ENCODE measurements around the gene ARHGAP22.

Gene ARHGAP22

DNA sequence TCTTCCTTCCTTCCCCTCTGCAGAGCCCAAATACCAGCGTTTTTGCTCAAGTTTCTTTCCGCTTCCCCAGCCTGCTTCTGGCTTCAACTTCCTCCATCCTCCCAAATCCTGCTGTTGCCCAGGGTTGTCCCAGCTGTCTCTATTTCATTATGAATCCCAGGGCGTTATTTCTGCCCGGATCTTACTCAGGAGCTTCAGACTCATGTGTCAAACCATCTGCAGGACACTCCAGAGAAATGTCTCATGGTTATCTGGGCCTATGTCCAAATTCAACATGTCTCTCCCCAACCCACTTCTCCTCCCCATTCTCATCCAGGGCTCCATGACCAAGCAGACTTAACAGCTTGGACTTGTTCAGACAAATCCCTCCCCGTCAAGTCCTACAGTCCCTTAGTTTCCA, 15.6 kb downstream of the ARHGAP22 start:
- no peak overlapping the region for H3K4me3 ChIP-seq (replicated peaks; ENCODE audit: insufficient read depth, low read length)
- no peak for DNase-seq (ENCODE audit: low read depth in 1 of 2, low spot score in 1 of 2)
- H3K27me3 ChIP-seq (ENCODE audit: insufficient read depth, poor library complexity, severe bottlenecking), result no peaks in the 10 kb centered on the region
- TF ChIP-seq, protein P1, sequence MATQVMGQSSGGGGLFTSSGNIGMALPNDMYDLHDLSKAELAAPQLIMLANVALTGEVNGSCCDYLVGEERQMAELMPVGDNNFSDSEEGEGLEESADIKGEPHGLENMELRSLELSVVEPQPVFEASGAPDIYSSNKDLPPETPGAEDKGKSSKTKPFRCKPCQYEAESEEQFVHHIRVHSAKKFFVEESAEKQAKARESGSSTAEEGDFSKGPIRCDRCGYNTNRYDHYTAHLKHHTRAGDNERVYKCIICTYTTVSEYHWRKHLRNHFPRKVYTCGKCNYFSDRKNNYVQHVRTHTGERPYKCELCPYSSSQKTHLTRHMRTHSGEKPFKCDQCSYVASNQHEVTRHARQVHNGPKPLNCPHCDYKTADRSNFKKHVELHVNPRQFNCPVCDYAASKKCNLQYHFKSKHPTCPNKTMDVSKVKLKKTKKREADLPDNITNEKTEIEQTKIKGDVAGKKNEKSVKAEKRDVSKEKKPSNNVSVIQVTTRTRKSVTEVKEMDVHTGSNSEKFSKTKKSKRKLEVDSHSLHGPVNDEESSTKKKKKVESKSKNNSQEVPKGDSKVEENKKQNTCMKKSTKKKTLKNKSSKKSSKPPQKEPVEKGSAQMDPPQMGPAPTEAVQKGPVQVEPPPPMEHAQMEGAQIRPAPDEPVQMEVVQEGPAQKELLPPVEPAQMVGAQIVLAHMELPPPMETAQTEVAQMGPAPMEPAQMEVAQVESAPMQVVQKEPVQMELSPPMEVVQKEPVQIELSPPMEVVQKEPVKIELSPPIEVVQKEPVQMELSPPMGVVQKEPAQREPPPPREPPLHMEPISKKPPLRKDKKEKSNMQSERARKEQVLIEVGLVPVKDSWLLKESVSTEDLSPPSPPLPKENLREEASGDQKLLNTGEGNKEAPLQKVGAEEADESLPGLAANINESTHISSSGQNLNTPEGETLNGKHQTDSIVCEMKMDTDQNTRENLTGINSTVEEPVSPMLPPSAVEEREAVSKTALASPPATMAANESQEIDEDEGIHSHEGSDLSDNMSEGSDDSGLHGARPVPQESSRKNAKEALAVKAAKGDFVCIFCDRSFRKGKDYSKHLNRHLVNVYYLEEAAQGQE (IDR thresholded peaks at IDR 0.05; ENCODE audit: insufficient replicate concordance, low read depth), result no peak
- TF ChIP-seq, protein P2, sequence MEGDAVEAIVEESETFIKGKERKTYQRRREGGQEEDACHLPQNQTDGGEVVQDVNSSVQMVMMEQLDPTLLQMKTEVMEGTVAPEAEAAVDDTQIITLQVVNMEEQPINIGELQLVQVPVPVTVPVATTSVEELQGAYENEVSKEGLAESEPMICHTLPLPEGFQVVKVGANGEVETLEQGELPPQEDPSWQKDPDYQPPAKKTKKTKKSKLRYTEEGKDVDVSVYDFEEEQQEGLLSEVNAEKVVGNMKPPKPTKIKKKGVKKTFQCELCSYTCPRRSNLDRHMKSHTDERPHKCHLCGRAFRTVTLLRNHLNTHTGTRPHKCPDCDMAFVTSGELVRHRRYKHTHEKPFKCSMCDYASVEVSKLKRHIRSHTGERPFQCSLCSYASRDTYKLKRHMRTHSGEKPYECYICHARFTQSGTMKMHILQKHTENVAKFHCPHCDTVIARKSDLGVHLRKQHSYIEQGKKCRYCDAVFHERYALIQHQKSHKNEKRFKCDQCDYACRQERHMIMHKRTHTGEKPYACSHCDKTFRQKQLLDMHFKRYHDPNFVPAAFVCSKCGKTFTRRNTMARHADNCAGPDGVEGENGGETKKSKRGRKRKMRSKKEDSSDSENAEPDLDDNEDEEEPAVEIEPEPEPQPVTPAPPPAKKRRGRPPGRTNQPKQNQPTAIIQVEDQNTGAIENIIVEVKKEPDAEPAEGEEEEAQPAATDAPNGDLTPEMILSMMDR (IDR thresholded peaks at IDR 0.05; ENCODE audit: insufficient read depth, low read length), result no peak
- no peak overlapping the region for H3K27ac ChIP-seq (replicated peaks)

DNA sequence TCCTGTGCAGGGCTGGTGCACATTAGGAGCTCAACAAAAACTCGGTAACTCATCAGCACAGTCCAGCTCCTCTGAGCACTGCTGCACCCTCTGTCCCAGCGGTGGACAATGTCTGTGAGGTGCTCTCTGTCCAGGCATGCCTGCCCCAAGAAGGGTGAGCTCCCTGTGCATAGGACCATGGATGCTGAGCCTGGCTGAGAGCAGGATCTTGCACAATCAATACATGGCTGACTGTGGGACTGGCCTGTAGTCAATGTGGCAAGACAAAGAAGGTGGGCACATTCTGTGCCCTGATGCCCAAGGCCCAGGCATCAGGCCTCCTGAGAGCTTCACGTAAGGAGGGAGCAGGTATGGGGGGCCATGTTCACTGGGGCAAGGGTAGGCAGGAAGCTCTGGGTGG, 17.1 kb downstream of the ARHGAP22 start:
- Histone ChIP-seq H3K4me3 (replicated peaks; ENCODE audit: insufficient read depth, low read length) (no peak overlapping the region), H3K27me3 (ENCODE audit: insufficient read depth, poor library complexity, severe bottlenecking) (no peaks in the 10 kb centered on the region), H3K27ac (replicated peaks) (no peak overlapping the region)
- DNase-seq (ENCODE audit: low read depth in 1 of 2, low spot score in 1 of 2), result no peak
- no peak for TF ChIP-seq SPI1 (IDR thresholded peaks at IDR 0.05; ENCODE audit: borderline replicate concordance, low read depth)
- TF ChIP-seq POLR2AphosphoS5 (IDR thresholded peaks at IDR 0.05; ENCODE audit: low read depth), result no peak
- TF ChIP-seq GABPA (IDR thresholded peaks at IDR 0.05; ENCODE audit: low read depth), result no peak
- TF ChIP-seq, protein P1 (IDR thresholded peaks at IDR 0.05; ENCODE audit: insufficient replicate concordance, low read depth), result no peak
- TF ChIP-seq, protein P2 (IDR thresholded peaks at IDR 0.05; ENCODE audit: insufficient read depth, low read length), result no peak

DNA sequence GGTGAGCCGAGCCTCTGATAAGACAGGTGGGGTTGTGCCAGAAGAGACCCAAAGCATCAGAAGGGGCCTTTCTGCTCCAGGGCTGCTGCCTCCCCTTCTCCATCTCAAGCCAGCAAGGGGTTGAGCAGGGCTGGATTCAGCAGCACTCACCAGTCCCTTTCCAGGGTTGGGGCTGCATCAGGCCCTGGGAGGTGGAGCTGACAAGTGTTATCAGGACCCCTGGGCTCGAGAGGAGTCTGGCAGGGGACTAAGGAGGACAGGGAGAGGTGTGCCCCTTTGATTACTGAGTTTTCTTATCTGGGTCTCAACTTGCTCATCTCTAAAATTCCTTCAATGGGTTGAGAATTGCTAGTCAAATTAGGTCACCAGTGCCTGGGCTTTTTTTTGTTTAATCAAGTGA, 17.8 kb downstream of the ARHGAP22 start:
- no peak for DNase-seq (ENCODE audit: low read depth in 1 of 2, low spot score in 1 of 2)
- no peaks in the 10 kb centered on the region for H3K27me3 ChIP-seq (ENCODE audit: insufficient read depth, poor library complexity, severe bottlenecking)
- no peak overlapping the region for H3K27ac ChIP-seq (replicated peaks)
- no peak for TF ChIP-seq POLR2AphosphoS5 (IDR thresholded peaks at IDR 0.05; ENCODE audit: low read depth)
- TF ChIP-seq, protein P2 (IDR thresholded peaks at IDR 0.05; ENCODE audit: insufficient read depth, low read length), result no peak
- no peak for TF ChIP-seq GABPA (IDR thresholded peaks at IDR 0.05; ENCODE audit: low read depth)
- no peak for TF ChIP-seq SPI1 (IDR thresholded peaks at IDR 0.05; ENCODE audit: borderline replicate concordance, low read depth)
- TF ChIP-seq, protein P1 (IDR thresholded peaks at IDR 0.05; ENCODE audit: insufficient replicate concordance, low read depth), result no peak
- H3K4me3 ChIP-seq (replicated peaks; ENCODE audit: insufficient read depth, low read length), result no peak overlapping the region
